NB4 (cell line): ENCODE data around the gene CXCR2.
A peak's percentile ranks its signal among the peaks of the same experiment; 100 is the strongest.

Experiments
- DNase-seq: peaks from one replicate; pipeline ENCODE4 v3.0.0; 2010; ENCODE audit warnings: low read depth
- H3K4me3 ChIP-seq: one replicate; pipeline ENCODE4 v1.5.1; 2011; ENCODE audit warnings: mild to moderate bottlenecking, low read depth, low read length, moderate library complexity
- CTCF ChIP-seq: IDR thresholded peaks from one replicate; pipeline ENCODE4 v1.5.1; 2012; ENCODE audit warnings: low read depth, low read length
- MAX ChIP-seq: IDR thresholded peaks from 2 replicates; pipeline ENCODE4 v1.6.1; 2011; ENCODE audit warnings: low read depth, low read length
- MYC ChIP-seq: IDR thresholded peaks from 2 replicates; pipeline ENCODE4 v1.6.1; 2011; ENCODE audit warnings: low read depth, low read length
- POLR2A ChIP-seq: IDR thresholded peaks from 2 replicates; pipeline ENCODE4 v1.6.1; 2011; ENCODE audit warnings: mild to moderate bottlenecking; ENCODE audit not compliant: insufficient read length; ENCODE audit errors: extremely low read depth

The CXCR2 gene

DNA sequence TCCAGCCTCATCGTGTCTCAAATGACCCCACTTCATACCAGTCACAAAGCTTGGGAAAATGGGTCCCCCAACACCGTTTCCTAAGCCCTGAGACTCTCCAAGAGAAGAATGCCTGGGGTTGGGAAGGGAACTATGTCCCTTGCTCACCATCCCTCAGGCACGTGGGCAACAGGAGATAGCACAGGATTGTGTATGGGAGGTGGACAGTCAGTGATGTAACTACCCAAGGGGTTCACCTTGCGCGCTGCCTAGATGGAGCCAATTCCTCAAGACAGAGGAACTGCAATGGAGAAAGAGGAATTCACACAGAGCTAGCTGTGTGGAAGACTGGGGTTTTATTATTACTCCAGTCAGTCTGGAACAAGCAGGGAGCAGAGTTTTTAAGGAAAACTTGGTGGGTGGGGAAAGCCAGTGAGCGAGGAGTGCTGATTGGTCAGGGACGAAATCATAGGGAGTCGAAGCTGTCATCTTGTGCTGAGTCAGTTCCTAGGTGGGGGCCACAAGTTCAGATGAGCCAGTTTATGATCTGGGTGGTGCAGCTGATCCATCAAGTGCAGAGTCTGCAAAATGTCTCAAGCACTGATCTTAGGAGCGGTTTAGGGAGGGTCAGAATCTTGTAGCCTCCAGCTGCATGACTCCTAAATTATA lies 54.8 kb downstream of the CXCR2 start:
- no peak for DNase-seq
- no peak overlapping the region for H3K4me3 ChIP-seq
- TF ChIP-seq CTCF (no peak), MAX (no peak), POLR2A (no peak), MYC (no peak)

- no peak for TF ChIP-seq MAX
- TF ChIP-seq CTCF, result no peak
- TF ChIP-seq POLR2A, result no peak
- no peak for TF ChIP-seq MYC
- no peak overlapping the region for H3K4me3 ChIP-seq
Observed at GRCh38 chr2:218184331-218184730, 58.5 kb downstream of the CXCR2 start.

DNA sequence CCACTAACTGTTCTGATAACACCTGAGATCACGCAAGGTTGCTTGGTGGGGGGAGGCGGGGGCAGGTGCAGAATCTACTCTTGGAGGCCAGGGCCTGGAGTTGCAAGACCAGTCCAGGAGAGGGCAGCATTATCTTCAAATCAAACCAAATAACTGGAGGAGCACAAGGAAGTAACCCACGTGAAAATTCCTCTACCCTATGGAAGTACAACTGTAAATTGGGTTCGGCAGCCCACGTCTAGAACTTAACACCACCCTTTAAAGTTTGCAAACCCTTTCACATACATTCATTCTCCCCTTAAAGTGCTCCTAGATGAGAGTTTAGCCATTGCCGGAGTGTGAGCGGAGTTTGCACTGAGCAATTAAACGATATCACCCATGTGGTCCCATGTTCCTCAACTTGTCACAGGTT lies 60.5 kb downstream of the CXCR2 start:
- TF ChIP-seq MYC, result peak; percentile 74
- TF ChIP-seq CTCF, result peak; percentile 81
- peak; percentile 68 for TF ChIP-seq MAX
- no peak for TF ChIP-seq POLR2A
- DNase-seq, result peak; percentile 86
- H3K4me3 ChIP-seq, result no peak overlapping the region

More at GRCh38 chr2:218184331-218184730, 58.5 kb downstream of the CXCR2 start:
- DNase-seq, result no peak
